Fibroblast of mammary gland (primary cell): Measurements from ENCODE around the gene CHD2.
A peak's percentile ranks its signal among the peaks of the same experiment; 100 is the strongest.
"Not testable (repeated sequence)": the region's sequence is repeated elsewhere in the genome, so short reads cannot be mapped to it uniquely, and the experiment has no call there.

ENCODE experiments used
- DNase-seq: peaks from one replicate; pipeline ENCODE4 v3.0.0-alpha.2; 2010; ENCODE audit warnings: low read depth
- H3K4me3 ChIP-seq: 2 replicates; pipeline ENCODE4 v1.5.1; 2011; ENCODE audit warnings: low read depth, mild to moderate bottlenecking, low read length, moderate library complexity; ENCODE audit not compliant: control insufficient read depth
- TF ChIP-seq, protein P1 (sequence below): conservative IDR thresholded peaks from 2 replicates; pipeline ENCODE4 v1.5.1; 2011; ENCODE audit warnings: low read depth, low read length, inconsistent platforms; ENCODE audit not compliant: control insufficient read depth, insufficient read depth

CHD2 gene

DNA sequence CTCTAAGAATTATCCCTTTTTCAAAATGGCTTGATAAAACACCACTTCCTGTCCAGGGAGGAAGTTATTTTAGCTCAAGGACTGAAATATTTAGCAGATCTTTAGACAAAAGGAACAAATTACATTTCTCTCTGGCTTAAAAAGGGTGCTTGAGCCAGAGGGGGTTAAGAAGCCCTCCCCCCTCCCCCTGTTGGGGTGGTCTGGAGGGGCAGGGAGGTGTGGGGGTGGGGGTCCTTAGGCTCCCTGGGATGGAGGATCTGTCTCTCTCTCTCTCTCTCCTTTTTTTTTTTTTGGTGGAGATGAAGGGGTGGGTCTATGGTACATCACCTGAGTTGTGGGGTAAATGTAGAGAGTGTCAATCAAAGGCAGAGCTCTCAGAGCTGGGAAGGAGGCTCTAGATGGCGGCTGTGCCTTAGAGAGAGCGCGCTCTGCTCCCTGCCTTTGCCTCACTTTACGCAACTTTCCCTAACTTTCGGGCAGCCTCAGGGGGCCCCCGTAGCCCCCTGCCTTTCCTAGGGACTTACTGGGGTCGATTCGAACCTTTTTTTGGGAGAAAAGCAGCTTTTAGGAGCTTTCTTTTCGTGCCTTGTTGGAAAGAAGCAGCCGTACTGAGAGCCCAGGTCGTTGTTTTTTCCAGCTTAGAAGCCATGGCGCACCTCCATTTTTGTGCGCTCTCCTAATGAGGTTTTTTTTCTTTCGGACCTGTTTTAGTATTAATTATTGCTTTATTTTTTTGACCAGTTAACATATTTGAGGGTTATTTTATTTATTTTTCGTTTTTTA lies at the start of gene CHD2:
Gene CHD2 (plus strand): TSS at position 377 of the 783 bp plus-strand sequence. CDS start 914 bp downstream, outside the sequence.
- peak within 1 kb of the TSS; percentile 83 for H3K4me3 ChIP-seq
- TF ChIP-seq, protein P1, sequence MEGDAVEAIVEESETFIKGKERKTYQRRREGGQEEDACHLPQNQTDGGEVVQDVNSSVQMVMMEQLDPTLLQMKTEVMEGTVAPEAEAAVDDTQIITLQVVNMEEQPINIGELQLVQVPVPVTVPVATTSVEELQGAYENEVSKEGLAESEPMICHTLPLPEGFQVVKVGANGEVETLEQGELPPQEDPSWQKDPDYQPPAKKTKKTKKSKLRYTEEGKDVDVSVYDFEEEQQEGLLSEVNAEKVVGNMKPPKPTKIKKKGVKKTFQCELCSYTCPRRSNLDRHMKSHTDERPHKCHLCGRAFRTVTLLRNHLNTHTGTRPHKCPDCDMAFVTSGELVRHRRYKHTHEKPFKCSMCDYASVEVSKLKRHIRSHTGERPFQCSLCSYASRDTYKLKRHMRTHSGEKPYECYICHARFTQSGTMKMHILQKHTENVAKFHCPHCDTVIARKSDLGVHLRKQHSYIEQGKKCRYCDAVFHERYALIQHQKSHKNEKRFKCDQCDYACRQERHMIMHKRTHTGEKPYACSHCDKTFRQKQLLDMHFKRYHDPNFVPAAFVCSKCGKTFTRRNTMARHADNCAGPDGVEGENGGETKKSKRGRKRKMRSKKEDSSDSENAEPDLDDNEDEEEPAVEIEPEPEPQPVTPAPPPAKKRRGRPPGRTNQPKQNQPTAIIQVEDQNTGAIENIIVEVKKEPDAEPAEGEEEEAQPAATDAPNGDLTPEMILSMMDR = no peak
- peak; percentile 90 for DNase-seq

DNA sequence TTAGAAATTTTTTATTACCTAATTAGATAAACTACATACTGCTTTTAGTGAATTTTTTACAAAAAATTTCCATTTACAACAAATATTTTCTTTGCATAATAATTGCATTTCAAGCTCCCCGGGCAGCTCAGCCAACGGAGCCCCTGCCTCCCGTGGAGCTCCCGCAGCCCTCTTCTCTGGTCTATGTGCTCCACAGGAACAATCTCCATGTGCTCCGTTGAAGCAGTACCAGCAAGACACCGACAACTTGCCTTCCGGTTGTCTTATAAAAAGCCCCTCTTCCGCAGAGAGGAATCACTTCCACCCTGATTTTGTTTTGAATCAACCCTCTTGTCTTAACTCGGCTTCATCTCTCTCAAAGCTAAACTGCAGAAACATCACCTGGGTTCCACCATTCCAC lies 46.9 kb upstream of the CHD2 start:
- H3K4me3 ChIP-seq = no peak overlapping the region
- DNase-seq = no peak
- TF ChIP-seq, protein P1 = no peak

DNA sequence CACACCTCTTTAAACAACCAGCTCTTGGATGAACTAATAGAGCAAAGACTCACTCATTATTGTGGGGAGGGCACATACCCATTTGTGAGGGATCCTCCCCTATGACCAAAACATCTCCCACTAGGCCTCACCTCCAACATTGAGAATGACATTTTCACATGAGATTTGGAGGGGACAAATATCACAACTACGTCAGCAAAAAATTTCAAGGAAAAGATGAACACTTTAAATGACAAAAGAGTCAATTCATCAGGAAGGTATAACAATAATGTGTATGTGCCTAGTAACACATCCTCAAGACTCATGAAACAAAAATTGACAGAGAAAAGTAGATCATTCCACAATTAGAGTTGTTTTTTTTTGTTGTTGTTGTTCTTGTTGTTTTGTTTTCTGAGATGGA lies 38.4 kb upstream of the CHD2 start:
- TF ChIP-seq, protein P1 = no peak
- no peak for DNase-seq
- H3K4me3 ChIP-seq = no peak overlapping the region

DNA sequence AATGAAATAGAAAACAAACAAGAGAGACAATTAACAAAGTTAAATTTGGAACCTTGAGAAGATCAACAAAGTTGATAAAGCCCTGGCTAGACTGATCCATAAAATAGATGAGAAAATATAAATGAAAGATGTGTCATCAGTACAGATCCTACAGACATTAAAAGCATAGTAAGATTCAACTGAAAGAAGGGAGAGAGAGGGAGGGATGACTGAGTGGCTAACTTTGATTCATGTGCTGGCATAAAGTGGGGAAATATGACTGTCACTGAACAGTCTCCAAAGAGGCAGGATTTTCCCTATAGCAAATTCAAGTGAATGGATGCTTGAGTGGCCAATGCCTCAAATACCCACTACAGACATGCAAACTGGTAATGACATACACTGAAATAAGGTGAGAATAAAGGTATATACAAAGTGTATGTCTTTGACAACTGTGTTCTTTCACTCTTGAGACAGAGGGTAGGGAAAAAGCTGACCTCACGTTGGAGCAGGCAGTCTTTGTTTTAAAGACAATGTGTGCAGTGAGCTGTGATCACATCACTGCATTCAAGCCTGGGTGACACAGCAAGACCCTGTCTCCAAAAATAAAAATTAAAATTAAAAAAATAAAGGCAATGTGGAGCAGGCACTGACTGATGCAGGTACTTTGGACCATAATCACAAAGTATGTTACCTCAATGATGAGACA lies 35.9 kb upstream of the CHD2 start:
- TF ChIP-seq, protein P1 = no peak
- no peak for DNase-seq
- no peak overlapping the region for H3K4me3 ChIP-seq

DNA sequence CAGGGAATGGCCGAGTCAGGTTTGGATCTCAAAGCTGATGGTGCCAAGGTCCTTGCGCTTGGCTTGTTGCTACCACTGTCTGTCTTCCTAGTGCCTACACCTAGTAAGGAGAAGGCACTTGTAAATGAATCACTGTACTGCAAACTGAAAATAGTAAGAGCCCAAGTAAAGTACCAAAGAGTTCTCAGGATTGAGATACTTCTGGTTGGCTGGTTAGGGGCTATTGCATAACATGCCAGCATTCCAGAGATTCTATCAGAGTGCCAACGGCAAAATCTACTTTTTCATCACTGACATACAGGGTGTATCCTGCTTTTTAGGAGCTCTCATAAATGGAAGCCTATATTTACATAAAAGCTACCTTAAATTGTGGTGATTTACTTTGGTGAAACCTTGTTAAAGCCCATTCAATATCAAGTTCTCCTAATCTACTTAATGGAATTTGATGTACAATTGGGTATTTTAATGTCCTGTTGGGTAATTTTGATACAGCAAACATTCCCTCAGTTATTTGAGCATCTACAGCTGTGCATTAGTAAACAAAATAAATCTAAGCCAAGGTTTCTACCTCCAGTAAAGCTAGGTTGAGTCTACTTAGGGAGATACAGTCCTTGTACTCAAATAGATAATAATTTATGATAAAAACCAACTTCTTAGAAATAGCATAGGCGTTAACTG lies 30.7 kb upstream of the CHD2 start:
- DNase-seq = no peak
- no peak overlapping the region for H3K4me3 ChIP-seq
- TF ChIP-seq, protein P1 = no peak

DNA sequence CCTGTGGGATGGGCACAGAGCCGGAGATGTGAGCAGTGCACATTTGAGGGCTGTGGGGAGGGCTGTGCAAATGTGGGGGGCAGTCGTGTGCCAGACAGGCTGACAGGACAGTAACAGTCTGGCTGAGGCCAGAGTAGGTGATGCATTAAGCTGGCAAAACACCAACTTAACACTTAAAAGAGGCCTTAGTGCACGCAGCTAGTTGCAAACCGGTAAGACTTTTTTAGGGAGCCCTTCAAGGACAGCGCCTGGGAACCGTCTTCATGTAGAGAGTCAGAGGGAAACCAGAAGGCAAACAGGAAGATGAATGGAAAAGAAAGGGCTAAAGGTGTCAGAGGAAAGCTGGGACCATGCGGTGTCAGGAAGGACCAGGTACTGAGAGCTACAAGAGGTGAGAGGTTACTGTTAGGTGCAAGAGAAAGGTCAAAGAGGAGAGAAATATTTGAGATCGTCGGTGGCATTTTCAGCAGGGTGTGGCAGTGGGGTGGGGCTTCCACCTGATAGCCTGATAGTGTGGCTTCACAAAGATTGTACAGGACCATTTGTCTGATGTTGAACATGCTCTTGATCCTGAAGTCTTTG lies 30.0 kb upstream of the CHD2 start:
- no peak for DNase-seq
- TF ChIP-seq, protein P1 = no peak
- H3K4me3 ChIP-seq = no peak overlapping the region

DNA sequence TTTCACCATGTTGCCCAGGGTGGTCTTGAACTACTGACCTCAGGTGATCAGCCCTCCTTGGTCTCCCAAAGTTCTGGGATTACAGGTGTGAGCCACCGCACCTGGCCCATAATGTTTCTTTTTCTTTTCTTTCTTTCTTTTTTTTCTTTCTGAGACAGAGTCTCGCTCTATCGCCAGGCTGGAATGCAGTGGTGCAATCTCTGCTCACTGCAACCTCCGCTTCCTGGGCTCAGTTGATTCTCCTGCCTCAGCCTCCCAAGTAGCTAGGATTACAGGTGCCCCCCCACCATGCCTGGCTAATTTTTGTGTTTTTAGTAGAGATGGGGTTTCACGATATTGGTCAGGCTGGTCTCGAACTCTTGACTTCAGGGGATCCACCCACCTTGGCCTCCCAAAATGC lies 27.2 kb upstream of the CHD2 start:
- not testable (repeated sequence) for H3K4me3 ChIP-seq, DNase-seq
